GM12892 (cell line): ENCODE data around the gene SPTB.

ENCODE experiments used
- POLR2A ChIP-seq: IDR thresholded peaks from 2 replicates; pipeline ENCODE4 v1.6.1; 2011; ENCODE audit warnings: low read depth, low read length, control low read depth
- POLR2AphosphoS5 ChIP-seq: IDR thresholded peaks from 2 replicates; pipeline ENCODE4 v1.6.1; 2011; ENCODE audit warnings: low read depth, low read length, control low read depth
- TAF1 ChIP-seq: IDR thresholded peaks from 2 replicates; pipeline ENCODE4 v1.6.1; 2011; ENCODE audit warnings: low read depth, mild to moderate bottlenecking, control low read depth, low read length, borderline replicate concordance

GRCh38 chr14:64795921-64796320, 83.8 kb downstream of the SPTB start:
- TF ChIP-seq POLR2A (no peak), POLR2AphosphoS5 (no peak), TAF1 (no peak)
